ENCODE data around the gene POLK. TPM values are rescaled to one million over a fixed set of nuclear protein-coding genes. Genes with fewer than 3 reads are reported as not detected.

POLK gene
- total RNA-seq, 4 donors from 2014 or later: 34.5 to 60.0 (median 45.0) TPM

DNA sequence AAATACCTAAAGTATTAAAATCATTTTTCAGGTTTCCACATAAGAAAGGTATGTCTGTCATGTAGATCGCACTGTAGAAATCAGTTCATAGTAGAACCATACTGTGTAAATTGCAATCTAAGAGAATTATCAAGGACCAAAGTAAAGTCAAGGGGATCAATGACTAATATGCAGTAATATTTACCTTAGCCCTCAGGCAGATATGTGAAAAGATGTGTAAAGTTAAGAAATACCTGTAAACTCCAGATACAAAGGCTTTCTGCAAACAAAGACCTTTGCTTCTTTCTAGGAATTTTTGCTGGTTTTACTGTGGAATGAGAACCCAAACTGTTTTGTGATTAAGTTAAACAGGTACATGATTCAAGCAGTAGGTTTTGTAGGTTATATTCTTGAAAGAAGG is 11.6 kb downstream of the POLK start:
- TF ChIP-seq, protein P1, sequence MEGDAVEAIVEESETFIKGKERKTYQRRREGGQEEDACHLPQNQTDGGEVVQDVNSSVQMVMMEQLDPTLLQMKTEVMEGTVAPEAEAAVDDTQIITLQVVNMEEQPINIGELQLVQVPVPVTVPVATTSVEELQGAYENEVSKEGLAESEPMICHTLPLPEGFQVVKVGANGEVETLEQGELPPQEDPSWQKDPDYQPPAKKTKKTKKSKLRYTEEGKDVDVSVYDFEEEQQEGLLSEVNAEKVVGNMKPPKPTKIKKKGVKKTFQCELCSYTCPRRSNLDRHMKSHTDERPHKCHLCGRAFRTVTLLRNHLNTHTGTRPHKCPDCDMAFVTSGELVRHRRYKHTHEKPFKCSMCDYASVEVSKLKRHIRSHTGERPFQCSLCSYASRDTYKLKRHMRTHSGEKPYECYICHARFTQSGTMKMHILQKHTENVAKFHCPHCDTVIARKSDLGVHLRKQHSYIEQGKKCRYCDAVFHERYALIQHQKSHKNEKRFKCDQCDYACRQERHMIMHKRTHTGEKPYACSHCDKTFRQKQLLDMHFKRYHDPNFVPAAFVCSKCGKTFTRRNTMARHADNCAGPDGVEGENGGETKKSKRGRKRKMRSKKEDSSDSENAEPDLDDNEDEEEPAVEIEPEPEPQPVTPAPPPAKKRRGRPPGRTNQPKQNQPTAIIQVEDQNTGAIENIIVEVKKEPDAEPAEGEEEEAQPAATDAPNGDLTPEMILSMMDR (IDR thresholded peaks at IDR 0.05; ENCODE audit: low read depth): no peak

DNA sequence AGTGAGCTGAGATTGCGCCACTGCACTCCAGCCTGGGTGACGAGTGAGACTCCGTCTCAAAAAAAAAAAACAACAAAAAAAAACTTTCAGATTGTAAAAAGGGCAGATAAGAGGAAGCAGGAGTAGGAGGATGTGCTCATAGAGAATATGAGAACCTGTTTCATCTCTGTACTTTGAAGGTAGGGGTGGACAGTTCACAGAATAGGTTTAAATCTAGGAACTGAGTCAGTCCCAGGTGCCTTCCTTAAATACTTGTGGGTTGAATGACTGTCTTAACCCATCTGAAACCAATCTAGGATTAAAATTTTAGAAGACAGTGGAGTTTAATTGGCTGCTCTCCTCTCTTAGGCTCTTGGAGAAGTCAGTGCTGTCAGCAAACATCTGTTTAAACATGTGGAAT is 12.4 kb downstream of the POLK start:
- TF ChIP-seq, protein P1 (IDR thresholded peaks at IDR 0.05; ENCODE audit: low read depth): no peak

DNA sequence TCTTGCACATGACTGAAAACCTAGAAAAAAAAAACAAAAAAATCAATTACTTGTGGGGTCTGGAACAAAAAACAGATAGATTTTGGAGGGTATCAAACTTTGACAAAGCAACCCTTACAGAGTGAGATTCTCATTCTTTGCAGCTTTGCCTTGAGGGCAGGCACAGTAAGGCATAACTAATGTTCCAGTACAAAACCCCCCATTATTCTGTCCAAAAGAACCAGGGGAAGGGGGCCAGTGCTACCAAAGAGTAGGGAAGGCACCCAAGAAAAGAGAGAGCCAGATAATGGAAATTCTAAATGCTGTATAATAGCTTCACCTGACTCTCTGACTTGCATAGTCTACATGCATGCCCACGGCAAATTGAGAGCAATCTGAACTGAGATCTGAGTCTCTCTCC is 12.9 kb downstream of the POLK start:
- TF ChIP-seq, protein P1 (IDR thresholded peaks at IDR 0.05; ENCODE audit: low read depth): no peak

DNA sequence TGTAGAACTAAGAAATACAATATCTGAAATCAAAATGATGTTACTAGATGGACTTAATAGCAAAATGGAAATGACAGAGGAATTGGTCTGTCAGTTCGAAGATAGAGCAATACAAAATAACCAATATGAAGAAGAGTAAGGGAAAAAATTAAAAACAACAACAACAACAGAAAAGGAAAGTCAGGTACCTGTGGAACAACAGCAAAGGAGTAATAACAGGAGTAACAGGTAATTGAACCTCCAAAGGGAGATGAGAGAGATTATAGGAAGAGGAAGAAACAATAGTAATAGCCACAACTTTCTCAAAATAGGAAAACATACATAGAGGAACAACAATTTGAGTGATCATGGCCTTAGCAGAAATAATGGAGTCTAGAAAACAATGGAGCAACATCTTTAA is 13.7 kb downstream of the POLK start:
- TF ChIP-seq, protein P1 (IDR thresholded peaks at IDR 0.05; ENCODE audit: low read depth): no peak

DNA sequence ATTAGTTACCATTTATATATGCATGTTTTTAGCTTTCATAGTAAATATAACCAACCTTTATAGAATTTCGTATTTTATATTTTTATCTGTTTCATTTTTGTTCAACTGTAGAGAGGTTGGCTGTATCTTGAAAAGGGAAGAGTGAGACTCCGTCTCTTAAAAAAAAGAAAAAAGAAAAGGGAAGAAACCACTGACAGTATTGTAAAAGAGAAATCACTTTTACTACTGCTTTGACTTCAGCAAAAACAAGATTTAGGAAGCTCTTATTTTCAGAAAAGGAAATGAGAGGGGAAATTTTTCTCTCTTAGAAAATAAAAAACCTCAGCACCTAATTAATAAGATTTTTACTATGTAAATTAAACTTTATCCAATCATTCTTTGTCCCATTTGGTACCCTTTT is 14.4 kb downstream of the POLK start:
- TF ChIP-seq, protein P1 (IDR thresholded peaks at IDR 0.05; ENCODE audit: low read depth): no peak

DNA sequence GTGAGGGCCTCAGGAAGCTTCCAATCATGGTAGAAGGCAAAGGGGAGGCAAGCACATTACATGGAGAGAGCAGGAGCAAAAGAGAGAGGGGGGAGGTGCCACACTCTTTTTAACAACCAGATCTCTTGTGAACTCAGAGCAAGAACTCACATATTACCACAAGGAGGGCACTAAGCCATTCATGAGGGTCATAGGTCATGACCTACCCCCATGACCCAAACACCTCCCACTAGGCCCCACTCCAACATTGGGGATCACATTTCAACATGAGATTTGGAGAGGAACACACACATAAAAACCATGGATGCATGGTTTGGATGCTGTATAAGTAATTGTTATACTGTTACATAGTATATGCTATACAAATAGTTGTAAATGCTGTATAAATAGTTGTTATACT is 17.5 kb downstream of the POLK start:
- TF ChIP-seq, protein P1 (IDR thresholded peaks at IDR 0.05; ENCODE audit: low read depth): no peak

DNA sequence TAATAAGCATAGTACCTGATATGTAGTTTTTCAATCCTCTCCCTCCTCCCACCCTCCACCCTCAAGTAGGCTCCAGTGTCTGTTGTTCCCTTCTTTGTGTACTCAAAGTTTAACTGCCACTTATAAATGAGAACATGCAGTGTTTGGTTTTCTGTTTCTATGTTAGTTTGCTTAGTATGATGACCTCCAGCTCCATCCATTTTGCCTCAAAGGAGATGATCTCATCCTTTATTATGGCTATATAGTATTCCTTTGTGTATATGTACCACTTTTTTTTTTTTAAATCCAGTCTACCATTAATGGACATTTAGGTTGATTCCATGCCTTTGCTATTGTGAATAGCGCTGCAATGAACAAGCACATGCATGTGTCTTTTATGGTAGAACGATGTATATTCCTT is 20.5 kb downstream of the POLK start:
- TF ChIP-seq, protein P1 (IDR thresholded peaks at IDR 0.05; ENCODE audit: low read depth): no peak

Measured in subcutaneous adipose tissue (tissue), 4 donors.